ENCODE data around the gene CTNND2.

The CTNND2 gene

GRCh38 chr5:11056560-11056959, 847.7 kb downstream of the CTNND2 start:
- in situ Hi-C loops (cut with MboI; ENCODE audit: low sequenced_read_pairs, unreplicated experiment) = no loop called here
- no peak for DNase-seq (ENCODE audit: low spot score)
- TF ChIP-seq, protein P1, sequence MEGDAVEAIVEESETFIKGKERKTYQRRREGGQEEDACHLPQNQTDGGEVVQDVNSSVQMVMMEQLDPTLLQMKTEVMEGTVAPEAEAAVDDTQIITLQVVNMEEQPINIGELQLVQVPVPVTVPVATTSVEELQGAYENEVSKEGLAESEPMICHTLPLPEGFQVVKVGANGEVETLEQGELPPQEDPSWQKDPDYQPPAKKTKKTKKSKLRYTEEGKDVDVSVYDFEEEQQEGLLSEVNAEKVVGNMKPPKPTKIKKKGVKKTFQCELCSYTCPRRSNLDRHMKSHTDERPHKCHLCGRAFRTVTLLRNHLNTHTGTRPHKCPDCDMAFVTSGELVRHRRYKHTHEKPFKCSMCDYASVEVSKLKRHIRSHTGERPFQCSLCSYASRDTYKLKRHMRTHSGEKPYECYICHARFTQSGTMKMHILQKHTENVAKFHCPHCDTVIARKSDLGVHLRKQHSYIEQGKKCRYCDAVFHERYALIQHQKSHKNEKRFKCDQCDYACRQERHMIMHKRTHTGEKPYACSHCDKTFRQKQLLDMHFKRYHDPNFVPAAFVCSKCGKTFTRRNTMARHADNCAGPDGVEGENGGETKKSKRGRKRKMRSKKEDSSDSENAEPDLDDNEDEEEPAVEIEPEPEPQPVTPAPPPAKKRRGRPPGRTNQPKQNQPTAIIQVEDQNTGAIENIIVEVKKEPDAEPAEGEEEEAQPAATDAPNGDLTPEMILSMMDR (IDR thresholded peaks at IDR 0.05; ENCODE audit: borderline replicate concordance, control extremely low read depth, extremely low read depth, insufficient read depth, missing control alignments) = no peak

DNA sequence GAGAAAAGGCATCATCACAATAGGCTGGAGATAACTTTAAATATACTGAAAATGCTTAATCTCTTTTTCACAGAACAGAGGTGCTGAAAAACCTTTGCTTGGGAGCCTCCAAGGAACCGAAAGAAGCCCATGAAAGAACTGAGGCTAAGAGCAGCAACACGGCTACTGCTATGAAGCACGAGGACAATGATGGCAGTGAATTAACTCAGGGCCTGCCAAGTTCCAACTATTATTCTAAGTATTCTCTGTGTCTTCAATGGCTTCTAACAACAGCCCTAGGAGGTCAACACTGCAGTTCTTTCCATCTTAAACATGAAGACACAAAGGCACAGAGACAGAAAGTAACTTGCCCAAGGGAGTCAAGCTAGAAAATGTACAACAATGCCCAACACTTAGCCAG, 850.2 kb downstream of the CTNND2 start:
- no peak for DNase-seq (ENCODE audit: low spot score)
- TF ChIP-seq, protein P1 (IDR thresholded peaks at IDR 0.05; ENCODE audit: borderline replicate concordance, control extremely low read depth, extremely low read depth, insufficient read depth, missing control alignments) = no peak
- in situ Hi-C loops (cut with MboI; ENCODE audit: low sequenced_read_pairs, unreplicated experiment) = no loop called here

- TF ChIP-seq, protein P1 (IDR thresholded peaks at IDR 0.05; ENCODE audit: borderline replicate concordance, control extremely low read depth, extremely low read depth, insufficient read depth, missing control alignments) = no peak
- in situ Hi-C loops (cut with MboI; ENCODE audit: low sequenced_read_pairs, unreplicated experiment) = no loop called here
These were observed 851.4 kb downstream of the CTNND2 start for GRCh38 chr5:11052871-11053270.

GRCh38 chr5:11050596-11051304, 853.5 kb downstream of the CTNND2 start:
- in situ Hi-C loops (cut with MboI; ENCODE audit: low sequenced_read_pairs, unreplicated experiment) = no loop called here
- TF ChIP-seq, protein P1 (IDR thresholded peaks at IDR 0.05; ENCODE audit: borderline replicate concordance, control extremely low read depth, extremely low read depth, insufficient read depth, missing control alignments) = no peak
- no peak for DNase-seq (ENCODE audit: low spot score)

More at GRCh38 chr5:11052871-11053270, 851.4 kb downstream of the CTNND2 start:
- no peak for DNase-seq (ENCODE audit: low spot score)

GRCh38 chr5:11048760-11049159, 855.5 kb downstream of the CTNND2 start:
- TF ChIP-seq, protein P1 (IDR thresholded peaks at IDR 0.05; ENCODE audit: borderline replicate concordance, control extremely low read depth, extremely low read depth, insufficient read depth, missing control alignments) = peak; percentile 11
- in situ Hi-C loops (cut with MboI; ENCODE audit: low sequenced_read_pairs, unreplicated experiment) = no loop called here
- DNase-seq (ENCODE audit: low spot score) = no peak

GRCh38 chr5:11047625-11048024, 856.6 kb downstream of the CTNND2 start:
- in situ Hi-C loops (cut with MboI; ENCODE audit: low sequenced_read_pairs, unreplicated experiment) = no loop called here
- no peak for DNase-seq (ENCODE audit: low spot score)
- TF ChIP-seq, protein P1 (IDR thresholded peaks at IDR 0.05; ENCODE audit: borderline replicate concordance, control extremely low read depth, extremely low read depth, insufficient read depth, missing control alignments) = no peak
